WTC11 (cell line): ENCODE measurements around the gene OR56B4.
"Not testable (repeated sequence)": the region's sequence is repeated elsewhere in the genome, so short reads cannot be mapped to it uniquely, and the experiment has no call there.

Source experiments
- CBFB ChIP-seq: sonication (generic); formaldehyde crosslinking; IDR thresholded peaks from 2 replicates; pipeline ENCODE4 v1.8.1; 2022; ENCODE audit warnings: mild to moderate bottlenecking, low read depth, missing genetic modification reagents
- ETV6 ChIP-seq: sonication (generic); formaldehyde crosslinking; IDR thresholded peaks from 2 replicates; pipeline ENCODE4 v1.8.1; 2022; ENCODE audit warnings: mild to moderate bottlenecking, missing genetic modification reagents
- FOXJ3 ChIP-seq: sonication (generic); formaldehyde crosslinking; IDR thresholded peaks from 2 replicates; pipeline ENCODE4 v1.9.0; 2021; ENCODE audit warnings: missing genetic modification reagents, mild to moderate bottlenecking, borderline replicate concordance
- MXD4 ChIP-seq: fragments of 250-450 bp; sonication (Bioruptor Pico); IDR thresholded peaks from 2 replicates; pipeline ENCODE4 v1.8.0; 2021; ENCODE audit warnings: mild to moderate bottlenecking, moderate library complexity, borderline replicate concordance
- NR1H2 ChIP-seq: sonication (generic); formaldehyde crosslinking; IDR thresholded peaks from 2 replicates; pipeline ENCODE4 v1.9.0; 2021; ENCODE audit warnings: mild to moderate bottlenecking, moderate library complexity, missing genetic modification reagents
- NR2C2 ChIP-seq: sonication (generic); formaldehyde crosslinking; IDR thresholded peaks from 2 replicates; pipeline ENCODE4 v1.8.0; 2022; ENCODE audit warnings: mild to moderate bottlenecking, missing genetic modification reagents
- SMAD3 ChIP-seq: sonication (generic); formaldehyde crosslinking; IDR thresholded peaks from 2 replicates; pipeline ENCODE4 v1.8.0; 2022; ENCODE audit warnings: missing genetic modification reagents, mild to moderate bottlenecking, borderline replicate concordance
- ZNF263 ChIP-seq: sonication (generic); formaldehyde crosslinking; IDR thresholded peaks from 2 replicates; pipeline ENCODE4 v1.8.1; 2022; ENCODE audit warnings: low read depth, mild to moderate bottlenecking, moderate library complexity, missing genetic modification reagents
- TF ChIP-seq, protein P1 (sequence below): fragments of 200-600 bp; IDR thresholded peaks from 2 replicates; pipeline ENCODE4 v1.8.0; 2022; ENCODE audit warnings: antibody characterized with exemption
- TF ChIP-seq, protein P2 (sequence below): sonication (generic); formaldehyde crosslinking; IDR thresholded peaks from 2 replicates; pipeline ENCODE4 v1.8.1; 2023; ENCODE audit warnings: mild to moderate bottlenecking, missing genetic modification reagents, moderate library complexity
- TF ChIP-seq, protein P3 (sequence below): sonication (generic); formaldehyde crosslinking; IDR thresholded peaks from 2 replicates; pipeline ENCODE4 v1.8.0; 2022; ENCODE audit warnings: mild to moderate bottlenecking, missing genetic modification reagents

DNA sequence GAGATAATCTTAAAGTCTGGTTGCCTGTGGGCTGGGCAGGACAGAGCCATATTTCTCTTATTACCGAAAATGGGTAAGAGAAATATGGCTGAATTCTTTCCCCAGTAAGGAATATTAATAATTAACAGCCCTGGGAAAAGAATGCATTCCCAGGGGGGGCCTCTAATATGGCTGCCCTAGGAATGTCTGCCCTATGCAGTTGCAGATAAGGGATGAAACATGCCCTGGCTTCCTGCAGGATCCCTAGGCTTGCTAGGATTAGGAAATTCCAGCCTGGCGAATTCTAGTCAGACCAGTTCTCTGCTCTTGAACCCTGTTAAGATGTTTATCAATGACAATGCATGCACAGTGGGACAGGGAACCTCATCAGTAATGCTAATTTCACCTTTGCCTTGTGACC is 31.0 kb upstream of the OR56B4 start:
- TF ChIP-seq MXD4 (CRISPR knock-in tag); NR2C2 (CRISPR knock-in tag); CBFB (CRISPR knock-in tag); ZNF263 (CRISPR knock-in tag); SMAD3 (CRISPR knock-in tag); ETV6 (CRISPR knock-in tag); NR1H2 (CRISPR knock-in tag); FOXJ3: not testable (repeated sequence)
- TF ChIP-seq, protein P1, sequence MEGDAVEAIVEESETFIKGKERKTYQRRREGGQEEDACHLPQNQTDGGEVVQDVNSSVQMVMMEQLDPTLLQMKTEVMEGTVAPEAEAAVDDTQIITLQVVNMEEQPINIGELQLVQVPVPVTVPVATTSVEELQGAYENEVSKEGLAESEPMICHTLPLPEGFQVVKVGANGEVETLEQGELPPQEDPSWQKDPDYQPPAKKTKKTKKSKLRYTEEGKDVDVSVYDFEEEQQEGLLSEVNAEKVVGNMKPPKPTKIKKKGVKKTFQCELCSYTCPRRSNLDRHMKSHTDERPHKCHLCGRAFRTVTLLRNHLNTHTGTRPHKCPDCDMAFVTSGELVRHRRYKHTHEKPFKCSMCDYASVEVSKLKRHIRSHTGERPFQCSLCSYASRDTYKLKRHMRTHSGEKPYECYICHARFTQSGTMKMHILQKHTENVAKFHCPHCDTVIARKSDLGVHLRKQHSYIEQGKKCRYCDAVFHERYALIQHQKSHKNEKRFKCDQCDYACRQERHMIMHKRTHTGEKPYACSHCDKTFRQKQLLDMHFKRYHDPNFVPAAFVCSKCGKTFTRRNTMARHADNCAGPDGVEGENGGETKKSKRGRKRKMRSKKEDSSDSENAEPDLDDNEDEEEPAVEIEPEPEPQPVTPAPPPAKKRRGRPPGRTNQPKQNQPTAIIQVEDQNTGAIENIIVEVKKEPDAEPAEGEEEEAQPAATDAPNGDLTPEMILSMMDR: not testable (repeated sequence)
- TF ChIP-seq, protein P2, sequence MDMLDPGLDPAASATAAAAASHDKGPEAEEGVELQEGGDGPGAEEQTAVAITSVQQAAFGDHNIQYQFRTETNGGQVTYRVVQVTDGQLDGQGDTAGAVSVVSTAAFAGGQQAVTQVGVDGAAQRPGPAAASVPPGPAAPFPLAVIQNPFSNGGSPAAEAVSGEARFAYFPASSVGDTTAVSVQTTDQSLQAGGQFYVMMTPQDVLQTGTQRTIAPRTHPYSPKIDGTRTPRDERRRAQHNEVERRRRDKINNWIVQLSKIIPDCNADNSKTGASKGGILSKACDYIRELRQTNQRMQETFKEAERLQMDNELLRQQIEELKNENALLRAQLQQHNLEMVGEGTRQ: not testable (repeated sequence)
- TF ChIP-seq, protein P3, sequence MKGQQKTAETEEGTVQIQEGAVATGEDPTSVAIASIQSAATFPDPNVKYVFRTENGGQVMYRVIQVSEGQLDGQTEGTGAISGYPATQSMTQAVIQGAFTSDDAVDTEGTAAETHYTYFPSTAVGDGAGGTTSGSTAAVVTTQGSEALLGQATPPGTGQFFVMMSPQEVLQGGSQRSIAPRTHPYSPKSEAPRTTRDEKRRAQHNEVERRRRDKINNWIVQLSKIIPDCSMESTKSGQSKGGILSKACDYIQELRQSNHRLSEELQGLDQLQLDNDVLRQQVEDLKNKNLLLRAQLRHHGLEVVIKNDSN (CRISPR knock-in tag): not testable (repeated sequence)
